Measurements from ENCODE around the gene CD99L2.

- TF ChIP-seq CTCF (IDR thresholded peaks at IDR 0.05; ENCODE audit: low read length): no peak
- no peak for TF ChIP-seq EZH2 (IDR thresholded peaks at IDR 0.05; ENCODE audit: borderline replicate concordance, low read length)
These were observed 133.2 kb downstream of the CD99L2 start for GRCh38 chrX:150765237-150765636.
